GM12892 (cell line): ENCODE measurements around the gene OR2A42.
"Not testable (repeated sequence)": the region's sequence is repeated elsewhere in the genome, so short reads cannot be mapped to it uniquely, and the experiment has no call there.

Experiments used
- POLR2A ChIP-seq: IDR thresholded peaks from 2 replicates; pipeline ENCODE4 v1.6.1; 2011; ENCODE audit warnings: low read depth, low read length, control low read depth
- TAF1 ChIP-seq: IDR thresholded peaks from 2 replicates; pipeline ENCODE4 v1.6.1; 2011; ENCODE audit warnings: low read depth, mild to moderate bottlenecking, control low read depth, low read length, borderline replicate concordance

GRCh38 chr7:144178380-144179164 lies 60.8 kb downstream of the OR2A42 start:
- not testable (repeated sequence) for TF ChIP-seq TAF1, POLR2A
